GM19023 (cell line): Measurements from ENCODE around the gene JMJD8.

Experiments
- ATAC-seq: cut with Tn5 transposase; IDR thresholded peaks from one replicate; pipeline ENCODE4 v1.9.1; 2021; ENCODE audit warnings: mild to moderate bottlenecking, moderate library complexity; ENCODE audit not compliant: unreplicated experiment

The JMJD8 gene

GRCh38 chr16:710500-711075, 26.5 kb upstream of the JMJD8 start:
- ATAC-seq: no peak

GRCh38 chr16:709566-710499, 25.7 kb upstream of the JMJD8 start:
- no peak for ATAC-seq

GRCh38 chr16:708959-709358, 24.8 kb upstream of the JMJD8 start:
- ATAC-seq: no peak

GRCh38 chr16:708019-708418, 23.9 kb upstream of the JMJD8 start:
- ATAC-seq: no peak

- no peak for ATAC-seq
These were observed 23.0 kb upstream of the JMJD8 start for GRCh38 chr16:707062-707538.

GRCh38 chr16:706189-707061, 22.3 kb upstream of the JMJD8 start:
- no peak for ATAC-seq

- ATAC-seq: no peak
These were observed 21.5 kb upstream of the JMJD8 start, which contains the start of gene FBXL16 for GRCh38 chr16:705431-706188. Gene FBXL16 (minus strand): TSS chr16:705801. CDS start chr16:697405, 8,396 bp downstream.

- no peak for ATAC-seq
These were observed 20.6 kb upstream of the JMJD8 start for GRCh38 chr16:704552-705380.

GRCh38 chr16:704047-704446, 19.9 kb upstream of the JMJD8 start:
- no peak for ATAC-seq

GRCh38 chr16:703406-703805, 19.3 kb upstream of the JMJD8 start:
- ATAC-seq: no peak

- no peak for ATAC-seq
These were observed 18.2 kb upstream of the JMJD8 start for GRCh38 chr16:702341-702740.

- ATAC-seq: no peak
These were observed 16.8 kb upstream of the JMJD8 start for GRCh38 chr16:700684-701584.

- ATAC-seq: no peak
These were observed 15.0 kb upstream of the JMJD8 start for GRCh38 chr16:698911-699671.

- ATAC-seq: no peak
These were observed 11.4 kb upstream of the JMJD8 start for GRCh38 chr16:695355-696089.

- no peak for ATAC-seq
These were observed 10.8 kb upstream of the JMJD8 start for GRCh38 chr16:694863-695354.

- ATAC-seq: no peak
These were observed 10.2 kb upstream of the JMJD8 start for GRCh38 chr16:694187-694862.
